Gastroesophageal sphincter (tissue), 3 donors: Measurements from ENCODE around the gene ADAMTS17.

ENCODE experiments used
- CTCF ChIP-seq, 4 experiments: fragments of 200-600 bp in 2 of 4; fragments of 450-650 bp in 2 of 4; sonication (generic) in 1 of 4; IDR thresholded peaks; one replicate each; pipeline ENCODE4 v1.5.1; 2017 to 2019; ENCODE audit warnings: antibody characterized with exemption in 4 of 4, mild to moderate bottlenecking in 2 of 4, moderate library complexity in 2 of 4
- EP300 ChIP-seq: sonication (generic); formaldehyde crosslinking; IDR thresholded peaks from one replicate; pipeline ENCODE4 v1.6.1; 2017; ENCODE audit warnings: antibody characterized with exemption, mild to moderate bottlenecking
- POLR2A ChIP-seq, 2 donors: fragments of 450-650 bp; IDR thresholded peaks; one replicate each; pipeline ENCODE4 v1.6.1; 2017; ENCODE audit warnings: antibody characterized with exemption in 2 of 2, mild to moderate bottlenecking in 2 of 2, moderate library complexity in 1 of 2

GRCh38 chr15:100036015-100036414 lies 305.8 kb downstream of the ADAMTS17 start:
- TF ChIP-seq CTCF (IDR thresholded peaks at IDR 0.05) (no peak), POLR2A (IDR thresholded peaks at IDR 0.05) (no peak), EP300 (no peak)
